Measurements from ENCODE around the gene TMEM61.
"Not testable (repeated sequence)": the region's sequence is repeated elsewhere in the genome, so short reads cannot be mapped to it uniquely, and the experiment has no call there.

The TMEM61 gene

GRCh38 chr1:55005351-55006140, 25.1 kb downstream of the TMEM61 start:
- no peak for DNase-seq

GRCh38 chr1:55006931-55007330, 26.5 kb downstream of the TMEM61 start:
- no peak for DNase-seq

- no peak for DNase-seq
Measured at GRCh38 chr1:55007625-55008024, 27.2 kb downstream of the TMEM61 start.

- no peak for DNase-seq
Measured at GRCh38 chr1:55010194-55010886, 29.9 kb downstream of the TMEM61 start.

DNA sequence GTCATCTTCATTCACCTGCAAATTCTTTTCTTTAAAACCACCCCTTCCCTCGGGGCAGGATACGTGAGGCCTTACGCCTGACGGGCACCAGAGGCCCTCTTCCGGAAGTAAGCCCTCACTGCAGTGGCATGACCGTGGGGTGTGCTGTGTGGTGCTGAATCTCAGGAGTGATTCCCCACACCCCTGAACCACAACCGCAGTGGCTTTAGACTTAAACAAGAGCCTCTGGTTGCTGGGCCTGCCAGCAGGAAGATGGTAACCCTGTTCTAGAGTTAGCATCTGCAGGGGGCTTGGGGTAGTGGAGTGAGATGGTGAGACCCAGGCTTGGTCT, 30.4 kb downstream of the TMEM61 start:
- DNase-seq, result no peak

- peak; percentile 42 for DNase-seq
Measured at GRCh38 chr1:55012661-55013060, 32.2 kb downstream of the TMEM61 start.

DNA sequence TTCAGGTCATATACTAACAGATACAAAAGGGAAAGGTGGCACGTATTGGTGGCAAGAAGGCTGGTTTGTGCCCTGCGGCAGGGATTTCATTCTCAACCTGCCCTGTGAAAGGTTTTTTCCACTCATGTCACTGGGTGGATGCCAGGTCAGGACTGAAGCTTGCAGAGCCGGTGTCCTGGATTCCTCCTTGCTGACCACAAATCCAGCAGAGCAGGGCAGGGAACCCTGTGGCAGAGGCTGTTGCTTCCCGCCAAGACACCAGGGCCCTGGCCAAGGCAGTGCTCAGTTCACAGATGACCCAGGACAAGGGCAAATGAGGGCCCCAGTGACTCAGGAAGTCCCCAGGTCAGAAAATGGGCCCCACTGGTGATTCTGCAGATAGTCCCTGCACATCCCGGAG, 34.7 kb downstream of the TMEM61 start:
- DNase-seq, result no peak

GRCh38 chr1:55015731-55016620, 35.5 kb downstream of the TMEM61 start:
- no peak for DNase-seq

GRCh38 chr1:55018395-55018794, 38.0 kb downstream of the TMEM61 start:
- no peak for DNase-seq

DNA sequence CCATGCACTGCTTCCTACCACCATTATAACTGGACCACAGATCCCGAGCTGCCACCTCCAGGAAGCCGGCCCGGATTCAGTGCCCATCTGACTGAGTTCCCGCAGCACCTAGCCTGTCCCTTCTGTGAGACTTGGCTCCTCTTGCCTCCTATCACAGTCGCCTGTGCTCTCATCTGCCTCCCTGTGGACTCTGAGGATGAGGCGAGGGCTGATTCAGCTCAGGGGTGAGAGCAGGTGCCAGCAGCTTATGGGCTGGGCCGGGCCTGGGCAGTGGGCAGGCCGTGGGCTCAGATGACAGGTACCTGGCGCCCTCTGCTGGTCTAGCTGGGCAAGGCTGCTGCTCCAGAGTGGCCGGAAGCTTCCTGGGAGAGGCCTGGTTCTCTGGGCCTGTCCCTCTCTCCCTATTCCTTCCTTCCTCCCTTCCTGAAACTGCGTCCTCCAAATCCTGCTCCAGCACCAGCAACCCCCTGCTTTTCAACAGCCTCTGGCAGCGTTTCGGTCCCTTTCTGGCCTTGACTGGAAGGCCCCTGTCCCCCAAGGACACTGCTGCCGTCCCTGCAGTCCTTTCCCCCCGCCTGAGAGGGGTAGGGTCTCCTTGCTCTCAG, 41.6 kb downstream of the TMEM61 start:
- DNase-seq, result peak; percentile 86

DNA sequence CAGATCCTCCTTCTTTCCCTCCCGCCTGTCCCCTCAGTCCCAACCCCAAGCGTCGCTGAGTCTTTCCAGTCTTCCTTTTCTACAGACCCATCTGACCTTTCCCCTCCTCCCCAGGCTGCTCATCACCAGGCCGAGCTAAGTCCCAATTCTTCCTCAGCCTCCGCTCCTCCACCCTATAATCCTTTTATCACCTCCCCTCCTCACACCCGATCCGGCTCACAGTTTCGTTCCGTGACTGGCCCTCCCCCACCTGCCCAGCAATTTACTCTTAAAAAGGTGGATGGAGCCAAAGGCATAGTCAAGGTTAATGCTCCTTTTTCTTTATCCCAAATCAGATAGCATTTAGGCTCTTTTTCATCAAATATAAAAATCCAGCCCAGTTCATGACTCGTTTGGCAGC, 43.7 kb downstream of the TMEM61 start:
- not testable (repeated sequence) for DNase-seq

GRCh38 chr1:55026682-55027081, 46.3 kb downstream of the TMEM61 start:
- DNase-seq, result not testable (repeated sequence)

- DNase-seq, result not testable (repeated sequence)
Measured at GRCh38 chr1:55031098-55031497, 50.7 kb downstream of the TMEM61 start.

GRCh38 chr1:55033265-55033614, 52.8 kb downstream of the TMEM61 start:
- no peak for DNase-seq

- no peak for DNase-seq
Measured at GRCh38 chr1:55034476-55035133, 54.2 kb downstream of the TMEM61 start.

GRCh38 chr1:55035904-55036303, 55.5 kb downstream of the TMEM61 start:
- no peak for DNase-seq

- DNase-seq, result no peak
Measured at GRCh38 chr1:55037733-55038551, 57.5 kb downstream of the TMEM61 start.

DNA sequence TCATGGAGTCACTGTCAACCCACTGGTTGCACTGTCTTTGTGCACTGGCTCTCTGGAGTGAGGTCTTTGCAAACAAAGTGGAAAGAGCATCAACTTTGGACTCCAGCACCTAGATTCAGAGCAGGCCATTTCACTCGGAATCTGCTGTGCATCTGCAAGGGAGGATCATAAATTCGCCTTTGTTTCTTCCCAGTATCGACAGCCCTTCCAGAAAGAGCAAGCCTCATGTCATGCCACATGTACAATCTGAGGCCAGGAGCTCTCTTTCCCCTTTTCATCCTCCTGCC, 58.1 kb downstream of the TMEM61 start:
- DNase-seq, result no peak

DNA sequence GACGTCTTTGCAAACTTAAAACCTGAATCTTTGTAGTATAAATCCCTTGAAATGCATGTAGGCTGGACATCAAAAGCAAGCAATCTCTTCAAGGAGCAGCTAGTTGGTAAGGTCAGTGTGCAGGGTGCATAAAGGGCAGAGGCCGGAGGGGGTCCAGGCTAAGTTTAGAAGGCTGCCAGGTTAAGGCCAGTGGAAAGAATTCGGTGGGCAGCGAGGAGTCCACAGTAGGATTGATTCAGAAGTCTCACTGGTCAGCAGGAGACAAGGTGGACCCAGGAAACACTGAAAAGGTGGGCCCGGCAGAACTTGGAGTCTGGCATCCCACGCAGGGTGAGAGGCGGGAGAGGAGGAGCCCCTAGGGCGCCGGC, 58.5 kb downstream of the TMEM61 start:
- no peak for DNase-seq

- DNase-seq, result no peak
Measured at GRCh38 chr1:55039342-55040082, 59.1 kb downstream of the TMEM61 start, which contains the start of gene PCSK9. Gene PCSK9, plus strand, starts transcription at chr1:55039548. Its CDS starts 290 bp downstream, at chr1:55039838.
